Adipocyte (in vitro differentiated cells): ENCODE results near the gene RND3.

ENCODE experiments used
- DNase-seq: peaks from one replicate; pipeline ENCODE4 v3.0.0-alpha.2; 2015; ENCODE audit warnings: low read depth
- H3K27me3 ChIP-seq: replicated peaks from 2 replicates; pipeline ENCODE4 v1.7.0; 2013; ENCODE audit warnings: mild to moderate bottlenecking, low read length, moderate library complexity; ENCODE audit not compliant: control insufficient read depth, insufficient read depth
- H3K36me3 ChIP-seq: 2 replicates; pipeline ENCODE4 v1.7.0; 2013; ENCODE audit warnings: low read length, mild to moderate bottlenecking, moderate library complexity; ENCODE audit not compliant: control insufficient read depth, insufficient read depth, severe bottlenecking
- H3K4me1 ChIP-seq: 2 replicates; pipeline ENCODE4 v1.7.0; 2013; ENCODE audit warnings: mild to moderate bottlenecking, low read length, moderate library complexity; ENCODE audit not compliant: control insufficient read depth, insufficient read depth
- H3K4me3 ChIP-seq: 2 replicates; pipeline ENCODE4 v1.7.0; 2013; ENCODE audit warnings: mild to moderate bottlenecking, low read length, moderate library complexity
- H3K9ac ChIP-seq: 2 replicates; pipeline ENCODE4 v1.7.0; 2013; ENCODE audit warnings: mild to moderate bottlenecking, low read length, moderate library complexity
- H3K9me3 ChIP-seq: 2 replicates; pipeline ENCODE4 v1.7.0; 2013; ENCODE audit warnings: mild to moderate bottlenecking, low read length, moderate library complexity; ENCODE audit not compliant: control insufficient read depth

RND3 gene

GRCh38 chr2:150487537-150488429, at the start of gene RND3:
RND3 (minus strand) TSS chr2:150487667; CDS start chr2:150487417, 250 bp downstream.
- peak within 1 kb of the TSS; percentile 99 for H3K9ac ChIP-seq
- no peaks in the 10 kb centered on the region for H3K27me3 ChIP-seq
- H3K9me3 ChIP-seq = no peaks in the 10 kb centered on the region
- H3K4me3 ChIP-seq = peak within 1 kb of the TSS; percentile 99
- DNase-seq = peak; percentile 100
- peaks cover 20% of the 10 kb centered on the region for H3K36me3 ChIP-seq
- peaks cover 39% of the 10 kb centered on the region for H3K4me1 ChIP-seq

- no peaks in the 10 kb centered on the region for H3K36me3 ChIP-seq
- H3K9ac ChIP-seq = no peak overlapping the region
- no peak overlapping the region for H3K4me3 ChIP-seq
- H3K4me1 ChIP-seq = peaks cover 40% of the 10 kb centered on the region
- no peaks in the 10 kb centered on the region for H3K27me3 ChIP-seq
- no peaks in the 10 kb centered on the region for H3K9me3 ChIP-seq
- DNase-seq = no peak
Measured at GRCh38 chr2:150535176-150535575, 47.7 kb upstream of the RND3 start.

- Histone ChIP-seq H3K27me3 (no peaks in the 10 kb centered on the region), H3K9me3 (no peaks in the 10 kb centered on the region), H3K4me1 (peaks cover 42% of the 10 kb centered on the region), H3K9ac (peak overlapping the region; percentile 59), H3K36me3 (no peaks in the 10 kb centered on the region), H3K4me3 (peak overlapping the region; percentile 1)
- peak; percentile 78 for DNase-seq
Measured at GRCh38 chr2:150532879-150533278, 45.4 kb upstream of the RND3 start.

GRCh38 chr2:150532020-150532419, 44.6 kb upstream of the RND3 start:
- no peak for DNase-seq
- Histone ChIP-seq H3K4me1 (peaks cover 44% of the 10 kb centered on the region), H3K27me3 (no peaks in the 10 kb centered on the region), H3K9me3 (no peaks in the 10 kb centered on the region), H3K9ac (no peak overlapping the region), H3K36me3 (no peaks in the 10 kb centered on the region), H3K4me3 (no peak overlapping the region)

- Histone ChIP-seq H3K27me3 (no peaks in the 10 kb centered on the region), H3K4me3 (no peak overlapping the region), H3K9me3 (no peaks in the 10 kb centered on the region), H3K9ac (no peak overlapping the region), H3K4me1 (peaks cover 48% of the 10 kb centered on the region), H3K36me3 (no peaks in the 10 kb centered on the region)
- DNase-seq = no peak
Measured at GRCh38 chr2:150531591-150531990, 44.1 kb upstream of the RND3 start.

- Histone ChIP-seq H3K36me3 (no peaks in the 10 kb centered on the region), H3K27me3 (no peaks in the 10 kb centered on the region), H3K9ac (no peak overlapping the region), H3K4me1 (peaks cover 49% of the 10 kb centered on the region), H3K9me3 (no peaks in the 10 kb centered on the region), H3K4me3 (no peak overlapping the region)
- DNase-seq = no peak
Measured at GRCh38 chr2:150530168-150530567, 42.7 kb upstream of the RND3 start.

GRCh38 chr2:150528861-150529801, 41.7 kb upstream of the RND3 start:
- H3K27me3 ChIP-seq = no peaks in the 10 kb centered on the region
- H3K4me3 ChIP-seq = peak overlapping the region; percentile 57
- H3K9me3 ChIP-seq = no peaks in the 10 kb centered on the region
- no peaks in the 10 kb centered on the region for H3K36me3 ChIP-seq
- peak; percentile 85 for DNase-seq
- H3K4me1 ChIP-seq = peaks cover 48% of the 10 kb centered on the region
- peak overlapping the region; percentile 62 for H3K9ac ChIP-seq

- peaks cover 31% of the 10 kb centered on the region for H3K4me1 ChIP-seq
- H3K27me3 ChIP-seq = no peaks in the 10 kb centered on the region
- H3K9ac ChIP-seq = peak overlapping the region; percentile 36
- H3K36me3 ChIP-seq = no peaks in the 10 kb centered on the region
- DNase-seq = peak; percentile 93
- H3K4me3 ChIP-seq = no peak overlapping the region
- H3K9me3 ChIP-seq = no peaks in the 10 kb centered on the region
Measured at GRCh38 chr2:150526827-150527226, 39.4 kb upstream of the RND3 start.

- H3K27me3 ChIP-seq = no peaks in the 10 kb centered on the region
- DNase-seq = no peak
- H3K9ac ChIP-seq = peak overlapping the region; percentile 36
- no peaks in the 10 kb centered on the region for H3K9me3 ChIP-seq
- H3K36me3 ChIP-seq = no peaks in the 10 kb centered on the region
- H3K4me3 ChIP-seq = no peak overlapping the region
- peaks cover 30% of the 10 kb centered on the region for H3K4me1 ChIP-seq
Measured at GRCh38 chr2:150526006-150526405, 38.5 kb upstream of the RND3 start.

- Histone ChIP-seq H3K27me3 (no peaks in the 10 kb centered on the region), H3K4me3 (no peak overlapping the region), H3K4me1 (peaks cover 43% of the 10 kb centered on the region), H3K9ac (no peak overlapping the region), H3K36me3 (no peaks in the 10 kb centered on the region), H3K9me3 (no peaks in the 10 kb centered on the region)
- no peak for DNase-seq
Measured at GRCh38 chr2:150522269-150522668, 34.8 kb upstream of the RND3 start.
